ENCODE measurements around the gene F7. TPM values are rescaled to one million over a fixed set of nuclear protein-coding genes. Genes with fewer than 3 reads are reported as not detected.

Gene F7
- total RNA-seq, 1 donor from 2014 or later: not detected

- DNase-seq (peak; percentile 30), ATAC-seq (no peak)
- intact Hi-C loops (cut with DNase I): no loop called here
- Histone ChIP-seq H3K27me3 (ENCODE audit: low read depth) (no peaks in the 10 kb centered on the region), H3K27ac (no peak overlapping the region), H3K9me3 (no peaks in the 10 kb centered on the region), H3K4me1 (no peaks in the 10 kb centered on the region), H3K36me3 (peaks cover 26% of the 10 kb centered on the region), H3K4me3 (no peak overlapping the region)
- TF ChIP-seq CTCF (IDR thresholded peaks at IDR 0.05): no peak
These were observed 15.2 kb upstream of the F7 start for GRCh38 chr13:113090415-113090770.

GRCh38 chr13:113090806-113091205, 14.8 kb upstream of the F7 start:
- DNase-seq: no peak
- peaks cover 26% of the 10 kb centered on the region for H3K36me3 ChIP-seq

GRCh38 chr13:113091211-113091771, 14.3 kb upstream of the F7 start:
- peak; percentile 34 for DNase-seq
- no peaks in the 10 kb centered on the region for H3K27me3 ChIP-seq (ENCODE audit: low read depth)
- H3K36me3 ChIP-seq: peaks cover 26% of the 10 kb centered on the region
- H3K4me1 ChIP-seq: no peaks in the 10 kb centered on the region
- H3K4me3 ChIP-seq: no peak overlapping the region
- ATAC-seq: no peak
- H3K27ac ChIP-seq: no peak overlapping the region
- intact Hi-C loops (cut with DNase I): no loop called here
- H3K9me3 ChIP-seq: no peaks in the 10 kb centered on the region
- TF ChIP-seq CTCF (IDR thresholded peaks at IDR 0.05): no peak

More at GRCh38 chr13:113090806-113091205, 14.8 kb upstream of the F7 start:
- Histone ChIP-seq H3K4me1 (no peaks in the 10 kb centered on the region), H3K27ac (no peak overlapping the region), H3K9me3 (no peaks in the 10 kb centered on the region), H3K27me3 (ENCODE audit: low read depth) (no peaks in the 10 kb centered on the region), H3K4me3 (no peak overlapping the region)
- ATAC-seq: no peak
- intact Hi-C loops (cut with DNase I): no loop called here
- TF ChIP-seq CTCF (IDR thresholded peaks at IDR 0.05): no peak

- H3K9me3 ChIP-seq: no peaks in the 10 kb centered on the region
- ATAC-seq: no peak
- peak; percentile 45 for DNase-seq
- intact Hi-C loops (cut with DNase I): no loop called here
- no peaks in the 10 kb centered on the region for H3K27me3 ChIP-seq (ENCODE audit: low read depth)
- no peak overlapping the region for H3K4me3 ChIP-seq
- H3K4me1 ChIP-seq: no peaks in the 10 kb centered on the region
- no peak overlapping the region for H3K27ac ChIP-seq
- no peak for TF ChIP-seq CTCF (IDR thresholded peaks at IDR 0.05)
- peaks cover 21% of the 10 kb centered on the region for H3K36me3 ChIP-seq
These were observed 13.5 kb upstream of the F7 start for GRCh38 chr13:113091891-113092775.

GRCh38 chr13:113092776-113093579, 12.6 kb upstream of the F7 start:
- no peak for TF ChIP-seq CTCF (IDR thresholded peaks at IDR 0.05)
- Histone ChIP-seq H3K27ac (no peak overlapping the region), H3K4me3 (no peak overlapping the region), H3K36me3 (peaks cover 14% of the 10 kb centered on the region), H3K27me3 (ENCODE audit: low read depth) (no peaks in the 10 kb centered on the region), H3K9me3 (no peaks in the 10 kb centered on the region), H3K4me1 (no peaks in the 10 kb centered on the region)
- peak; percentile 34 for DNase-seq
- intact Hi-C loops (cut with DNase I): no loop called here
- no peak for ATAC-seq

All from lower lobe of right lung (tissue), 2 donors.